Trophoblast cell (in vitro differentiated cells and primary cell): Measurements from ENCODE around the gene PRDM7.

Experiments
- DNase-seq, 2 donors: peaks; one replicate each; pipeline ENCODE4 v3.0.0-alpha.2; 2016
- H2AFZ ChIP-seq: 2 replicates; pipeline ENCODE4 v1.6.1; 2013; ENCODE audit warnings: low read length, moderate library complexity, mild to moderate bottlenecking; ENCODE audit not compliant: insufficient read depth, poor library complexity
- H2AK5ac ChIP-seq: 2 replicates; pipeline ENCODE4 v1.6.1; 2013; ENCODE audit warnings: mild to moderate bottlenecking, low read length
- H2BK120ac ChIP-seq: 2 replicates; pipeline ENCODE4 v1.6.1; 2013; ENCODE audit warnings: low read length, mild to moderate bottlenecking, moderate library complexity; ENCODE audit not compliant: insufficient read depth, poor library complexity
- H2BK12ac ChIP-seq: 2 replicates; pipeline ENCODE4 v1.6.1; 2013; ENCODE audit warnings: mild to moderate bottlenecking, low read length, moderate library complexity
- H2BK5ac ChIP-seq: 2 replicates; pipeline ENCODE4 v1.6.1; 2013; ENCODE audit warnings: low read length, low read depth, moderate library complexity, mild to moderate bottlenecking; ENCODE audit not compliant: poor library complexity
- H3K14ac ChIP-seq: 2 replicates; pipeline ENCODE4 v1.6.1; 2013; ENCODE audit warnings: mild to moderate bottlenecking, low read length
- H3K18ac ChIP-seq: 2 replicates; pipeline ENCODE4 v1.6.1; 2013; ENCODE audit warnings: mild to moderate bottlenecking, low read length
- H3K23ac ChIP-seq: 2 replicates; pipeline ENCODE4 v1.6.1; 2013; ENCODE audit warnings: low read length
- H3K27ac ChIP-seq: 2 replicates; pipeline ENCODE4 v1.5.1; 2013; ENCODE audit warnings: low read depth, mild to moderate bottlenecking, inconsistent platforms, low read length, moderate library complexity
- H3K27me3 ChIP-seq: 2 replicates; pipeline ENCODE4 v1.6.1; 2013; ENCODE audit warnings: inconsistent platforms, mild to moderate bottlenecking, low read length, moderate library complexity; ENCODE audit not compliant: insufficient read depth
- H3K36me3 ChIP-seq, 2 experiments: 1 replicate in 1 of 2; 2 replicates in 1 of 2; pipeline ENCODE4 v1.6.1; 2013; ENCODE audit warnings: low read length in 2 of 2, mild to moderate bottlenecking in 2 of 2, moderate library complexity in 1 of 2; ENCODE audit not compliant: insufficient read depth in 2 of 2, control insufficient read depth in 1 of 2
- H3K4ac ChIP-seq: 2 replicates; pipeline ENCODE4 v1.6.1; 2013; ENCODE audit warnings: low read depth, mild to moderate bottlenecking, low read length, moderate library complexity
- H3K4me1 ChIP-seq, 2 experiments: 1 replicate in 1 of 2; 2 replicates in 1 of 2; pipeline ENCODE4 v1.6.1; 2013; ENCODE audit warnings: low read length in 2 of 2, mild to moderate bottlenecking in 2 of 2, moderate library complexity in 1 of 2; ENCODE audit not compliant: insufficient read depth in 2 of 2, control insufficient read depth in 1 of 2
- H3K4me2 ChIP-seq: 2 replicates; pipeline ENCODE4 v1.6.1; 2013; ENCODE audit warnings: inconsistent platforms, mild to moderate bottlenecking, low read length, moderate library complexity
- H3K4me3 ChIP-seq: 2 replicates; pipeline ENCODE4 v1.5.1; 2013; ENCODE audit warnings: mild to moderate bottlenecking, low read depth, low read length, inconsistent platforms
- H3K79me1 ChIP-seq: one replicate; pipeline ENCODE4 v1.6.1; 2013; ENCODE audit warnings: low read length
- H3K79me2 ChIP-seq: 2 replicates; pipeline ENCODE4 v1.6.1; 2013; ENCODE audit warnings: low read length, mild to moderate bottlenecking; ENCODE audit not compliant: control insufficient read depth, insufficient read depth, poor library complexity
- H3K9ac ChIP-seq: 2 replicates; pipeline ENCODE4 v1.6.1; 2013; ENCODE audit warnings: mild to moderate bottlenecking, low read length
- H3K9me3 ChIP-seq: 2 replicates; pipeline ENCODE4 v1.6.1; 2013; ENCODE audit warnings: low read depth, mild to moderate bottlenecking, control low read depth, inconsistent platforms, low read length; ENCODE audit not compliant: insufficient read depth
- H4K12ac ChIP-seq: 2 replicates; pipeline ENCODE4 v1.6.1; 2013; ENCODE audit warnings: low read depth, mild to moderate bottlenecking, low read length, moderate library complexity
- H4K8ac ChIP-seq: 2 replicates; pipeline ENCODE4 v1.6.1; 2013; ENCODE audit warnings: low read depth, mild to moderate bottlenecking, low read length, moderate library complexity
- H4K91ac ChIP-seq: one replicate; pipeline ENCODE4 v1.6.1; 2013; ENCODE audit warnings: low read depth, mild to moderate bottlenecking, low read length, moderate library complexity
- WGBS: extraction: QIAGEN DNeasy Blood & Tissue Kit; methylation state at CpG from one replicate; pipeline ENCODE4 v1.1.7; 2013; ENCODE audit warnings: missing lambda C conversion rate; ENCODE audit not compliant: insufficient read length, insufficient coverage; ENCODE audit errors: extremely low coverage; 5-methylcytosine and 5-hydroxymethylcytosine counted together

PRDM7 gene

DNA sequence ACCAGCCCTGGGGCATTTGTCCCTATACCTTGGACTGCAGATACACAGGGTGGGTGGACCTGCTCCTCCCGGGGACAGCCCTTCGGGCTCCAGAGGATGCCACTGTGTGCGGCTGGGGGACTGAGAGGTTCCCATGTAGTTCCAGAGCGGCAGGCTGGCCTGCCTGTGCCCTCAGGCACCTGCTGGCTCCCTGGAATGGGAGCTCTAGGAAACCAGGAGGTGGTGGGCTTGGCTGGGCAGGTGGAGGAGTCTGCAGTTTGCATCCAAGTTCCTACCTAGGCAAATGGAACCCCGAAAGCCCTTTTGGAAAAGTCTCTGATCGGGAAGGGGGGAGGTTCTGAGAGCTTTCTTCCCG, 58.9 kb downstream of the PRDM7 start:
- Histone ChIP-seq H3K36me3 (no peaks in the 10 kb centered on the region), H2AFZ (no peak overlapping the region), H3K14ac (no peak overlapping the region), H3K79me1 (peaks cover 6% of the 10 kb centered on the region), H3K79me2 (peaks cover 2% of the 10 kb centered on the region), H3K9me3 (no peaks in the 10 kb centered on the region), H3K18ac (no peak overlapping the region), H3K23ac (no peak overlapping the region), H4K12ac (no peak overlapping the region), H3K4ac (no peak overlapping the region), H2AK5ac (no peak overlapping the region), H3K4me2 (peak overlapping the region; percentile 72), H2BK5ac (no peak overlapping the region), H4K91ac (no peak overlapping the region), H2BK120ac (no peak overlapping the region), H4K8ac (no peak overlapping the region), H3K9ac (no peak overlapping the region), H3K4me1 (peaks cover 11 to 28% of the 10 kb centered on the region in 2 experiments), H2BK12ac (no peak overlapping the region), H3K27me3 (peaks cover 3% of the 10 kb centered on the region), H3K4me3 (no peak overlapping the region), H3K27ac (no peak overlapping the region)
- no peak for DNase-seq
- WGBS, result no CpG with 5 or more reads among the region's 7 CpGs

DNA sequence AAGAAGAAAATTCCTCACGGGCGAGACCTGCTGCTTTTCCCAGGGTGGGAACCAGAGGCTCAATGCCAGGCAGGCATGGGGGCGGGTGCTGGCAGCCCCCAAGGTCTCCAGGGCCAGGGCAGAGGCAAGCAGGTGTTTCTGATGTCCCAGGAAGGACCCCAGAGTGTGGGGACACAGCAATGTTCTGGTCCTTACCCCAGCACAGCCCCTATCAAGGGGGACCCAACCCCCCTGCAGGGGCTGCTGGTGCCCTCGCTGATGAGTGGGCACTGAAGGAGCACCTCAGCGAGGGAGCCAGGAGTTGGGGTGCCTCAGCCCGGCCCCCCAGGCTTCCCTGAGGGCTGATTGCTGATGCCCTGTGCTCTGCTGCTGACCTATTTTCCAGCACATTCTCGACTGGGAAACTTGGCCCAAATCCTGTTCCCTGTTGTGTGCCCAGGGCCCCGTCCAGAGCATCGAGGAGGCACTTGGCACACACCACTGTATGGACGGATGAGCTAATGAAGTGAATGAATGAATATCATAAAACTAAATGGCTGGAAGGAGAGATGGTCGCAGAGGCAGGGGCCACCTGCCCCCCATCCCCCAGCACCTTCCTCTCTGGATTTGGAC, 60.7 kb downstream of the PRDM7 start:
- Histone ChIP-seq H3K79me2 (peaks cover 2% of the 10 kb centered on the region), H3K4ac (no peak overlapping the region), H2AFZ (no peak overlapping the region), H2BK5ac (no peak overlapping the region), H4K91ac (no peak overlapping the region), H3K23ac (no peak overlapping the region), H2BK120ac (no peak overlapping the region), H3K4me1 (peaks cover 11 to 23% of the 10 kb centered on the region in 2 experiments), H3K9ac (no peak overlapping the region), H3K27me3 (peaks cover 3% of the 10 kb centered on the region), H3K4me3 (no peak overlapping the region), H2BK12ac (no peak overlapping the region), H3K36me3 (no peaks in the 10 kb centered on the region), H4K8ac (no peak overlapping the region), H2AK5ac (no peak overlapping the region), H3K4me2 (no peak overlapping the region), H3K27ac (no peak overlapping the region), H3K9me3 (peaks cover 2% of the 10 kb centered on the region), H3K79me1 (peaks cover 6% of the 10 kb centered on the region), H4K12ac (no peak overlapping the region), H3K14ac (no peak overlapping the region), H3K18ac (no peak overlapping the region)
- no CpG with 5 or more reads among the region's 11 CpGs for WGBS
- DNase-seq, result no peak

DNA sequence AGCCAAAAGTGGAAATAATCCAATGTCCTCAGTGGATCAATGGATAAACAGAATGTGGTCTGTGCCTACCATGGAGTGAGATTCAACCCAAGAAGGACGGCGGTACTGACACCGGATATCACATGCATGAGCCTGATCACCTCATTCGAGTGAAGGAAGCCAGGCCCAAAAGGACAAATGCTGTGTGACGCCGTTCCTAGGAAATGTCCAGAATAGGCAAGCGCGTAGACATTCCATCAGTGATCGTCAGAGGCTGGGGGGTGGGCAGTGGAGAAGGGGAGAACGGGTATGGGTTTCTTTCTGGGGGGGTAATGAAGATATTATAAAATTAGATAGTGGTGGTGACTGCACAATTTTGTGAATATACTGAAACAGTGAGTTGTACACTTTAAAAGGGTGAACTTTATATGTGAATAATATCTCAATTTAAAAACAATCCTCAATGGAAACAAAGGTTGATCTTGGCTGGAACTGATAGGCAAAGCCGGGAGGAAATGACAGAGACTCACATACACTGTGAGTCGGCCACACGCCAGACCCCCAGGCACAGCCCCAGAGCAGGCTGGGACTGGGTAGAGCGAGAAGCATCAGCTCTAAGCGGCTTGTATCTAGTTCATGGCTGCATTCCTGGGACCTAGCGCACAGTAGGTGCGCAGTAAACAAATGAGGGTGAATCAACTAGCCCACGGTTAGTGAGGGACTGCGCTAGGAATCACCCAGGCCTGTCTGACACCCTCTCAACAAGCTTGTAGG, 61.4 kb downstream of the PRDM7 start:
- no peak overlapping the region for H3K27ac ChIP-seq
- peaks cover 4% of the 10 kb centered on the region for H3K9me3 ChIP-seq
- H3K4ac ChIP-seq, result no peak overlapping the region
- WGBS, result no CpG with 5 or more reads among the region's 19 CpGs
- H3K79me2 ChIP-seq, result peaks cover 2% of the 10 kb centered on the region
- no peak overlapping the region for H2BK5ac ChIP-seq
- no peak overlapping the region for H3K4me3 ChIP-seq
- no peak overlapping the region for H4K91ac ChIP-seq
- peaks cover 6% of the 10 kb centered on the region for H3K79me1 ChIP-seq
- H2AFZ ChIP-seq, result no peak overlapping the region
- no peak overlapping the region for H4K12ac ChIP-seq
- H3K27me3 ChIP-seq, result peaks cover 3% of the 10 kb centered on the region
- no peak overlapping the region for H3K14ac ChIP-seq
- no peak overlapping the region for H2BK12ac ChIP-seq
- DNase-seq, result no peak
- H2BK120ac ChIP-seq, result no peak overlapping the region
- no peaks in the 10 kb centered on the region for H3K36me3 ChIP-seq
- H3K4me2 ChIP-seq, result no peak overlapping the region
- no peak overlapping the region for H3K23ac ChIP-seq
- H3K4me1 ChIP-seq, result peaks cover 4 to 16% of the 10 kb centered on the region in 2 experiments
- no peak overlapping the region for H3K9ac ChIP-seq
- no peak overlapping the region for H3K18ac ChIP-seq
- no peak overlapping the region for H2AK5ac ChIP-seq
- H4K8ac ChIP-seq, result no peak overlapping the region

DNA sequence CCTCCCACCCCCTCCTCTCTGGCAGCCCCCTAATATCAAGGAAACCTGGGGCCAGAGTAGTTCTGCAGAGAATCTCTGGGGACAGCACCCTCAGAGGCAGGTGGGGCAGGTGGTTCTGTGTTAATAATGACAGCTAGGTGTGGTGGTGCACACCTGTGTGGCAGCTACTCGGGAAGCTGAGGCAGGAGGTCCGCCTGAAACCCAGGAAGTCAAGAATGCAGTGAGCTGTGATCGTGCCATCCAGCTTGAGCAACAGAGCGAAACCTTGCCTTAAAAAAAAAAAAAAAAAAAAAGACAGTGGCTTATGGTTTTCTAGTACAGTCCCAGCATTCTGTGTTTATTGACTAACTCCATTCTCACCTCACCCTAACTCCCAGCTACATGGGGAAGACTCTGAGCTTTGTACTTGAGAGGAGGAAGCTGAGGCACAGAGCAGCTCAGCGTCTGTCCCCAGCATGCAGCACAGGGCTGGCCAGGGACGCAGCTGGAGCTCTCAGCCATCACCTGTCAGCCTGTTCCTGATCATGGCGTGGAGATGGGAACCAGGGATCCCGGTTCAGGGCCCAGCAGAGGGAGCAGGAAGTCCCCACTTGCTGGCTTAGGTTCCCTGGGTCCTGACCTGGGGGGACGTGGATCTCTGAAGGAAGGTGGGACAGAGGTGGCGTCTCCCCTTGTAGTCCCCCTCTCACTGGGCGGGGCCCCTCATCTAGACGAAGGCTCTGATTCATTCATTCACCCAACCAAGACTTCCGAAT, 64.0 kb downstream of the PRDM7 start:
- Histone ChIP-seq H3K18ac (no peak overlapping the region), H3K9ac (no peak overlapping the region), H3K23ac (no peak overlapping the region), H3K79me2 (no peaks in the 10 kb centered on the region), H3K27me3 (no peaks in the 10 kb centered on the region), H4K12ac (no peak overlapping the region), H3K27ac (no peak overlapping the region), H3K4ac (no peak overlapping the region), H3K4me1 (peaks cover 3% of the 10 kb centered on the region in 2 experiments), H3K36me3 (no peaks in the 10 kb centered on the region), H4K91ac (no peak overlapping the region), H3K4me2 (no peak overlapping the region), H3K79me1 (no peaks in the 10 kb centered on the region), H2BK12ac (no peak overlapping the region), H2BK5ac (no peak overlapping the region), H2AFZ (no peak overlapping the region), H4K8ac (no peak overlapping the region), H2BK120ac (no peak overlapping the region), H3K9me3 (peaks cover 4% of the 10 kb centered on the region), H3K14ac (no peak overlapping the region), H2AK5ac (no peak overlapping the region), H3K4me3 (no peak overlapping the region)
- WGBS, result no CpG with 5 or more reads among the region's 13 CpGs
- no peak for DNase-seq
